DOHH2 (cell line): Measurements from ENCODE around the gene GLRX5.

ENCODE experiments used
- H3F3A ChIP-seq: fragments of 200-600 bp; sonication (generic), shearing (Covaris generic); 2 replicates; pipeline ENCODE4 v1.6.0; 2016; ENCODE audit warnings: antibody characterized with exemption, mild to moderate bottlenecking; ENCODE audit not compliant: control insufficient read depth, insufficient read depth
- H3K27ac ChIP-seq: fragments of 200-600 bp; sonication (generic); 2 replicates; pipeline ENCODE4 v1.5.1; 2014; ENCODE audit warnings: low read depth, mild to moderate bottlenecking, low read length, moderate library complexity
- H3K27me3 ChIP-seq: fragments of 200-600 bp; sonication (generic); 2 replicates; pipeline ENCODE4 v1.6.1; 2014; ENCODE audit warnings: mild to moderate bottlenecking, low read length, mixed read lengths; ENCODE audit not compliant: control insufficient read depth
- H3K36me3 ChIP-seq: fragments of 200-600 bp; sonication (generic); 2 replicates; pipeline ENCODE4 v1.6.1; 2014; ENCODE audit warnings: mild to moderate bottlenecking, low read length, moderate library complexity, mixed read lengths; ENCODE audit not compliant: control insufficient read depth
- H3K4me1 ChIP-seq: fragments of 200-600 bp; sonication (generic); 2 replicates; pipeline ENCODE4 v1.6.1; 2014; ENCODE audit warnings: mild to moderate bottlenecking, low read length, mixed read lengths; ENCODE audit not compliant: control insufficient read depth
- H3K4me2 ChIP-seq: fragments of 200-600 bp; sonication (generic); 2 replicates; pipeline ENCODE4 v1.6.0; 2014; ENCODE audit warnings: mild to moderate bottlenecking, low read length, moderate library complexity
- H3K4me3 ChIP-seq: fragments of 200-600 bp; sonication (generic); 2 replicates; pipeline ENCODE4 v1.5.1; 2014; ENCODE audit warnings: mild to moderate bottlenecking, low read length, mixed read lengths
- H3K79me2 ChIP-seq: fragments of 200-600 bp; sonication (generic); 2 replicates; pipeline ENCODE4 v1.6.1; 2014; ENCODE audit warnings: mild to moderate bottlenecking, low read length, mixed read lengths; ENCODE audit not compliant: control insufficient read depth
- H3K9me2 ChIP-seq: fragments of 200-600 bp; sonication (generic); replicated peaks from 2 replicates; pipeline ENCODE4 v1.6.1; 2014; ENCODE audit warnings: mild to moderate bottlenecking, low read length, mixed read lengths; ENCODE audit not compliant: control insufficient read depth
- H3K9me3 ChIP-seq: fragments of 200-600 bp; sonication (generic); 2 replicates; pipeline ENCODE4 v1.6.1; 2014; ENCODE audit warnings: antibody characterized with exemption, low read length, mixed read lengths; ENCODE audit not compliant: control insufficient read depth, insufficient read depth
- H4K20me1 ChIP-seq: fragments of 200-600 bp; sonication (generic); 2 replicates; pipeline ENCODE4 v1.6.0; 2014; ENCODE audit warnings: low read depth, mild to moderate bottlenecking, antibody characterized with exemption, low read length, moderate library complexity; ENCODE audit not compliant: control insufficient read depth, insufficient read depth
- CTCF ChIP-seq: fragments of 200-600 bp; sonication (generic); IDR thresholded peaks from one replicate; pipeline ENCODE4 v1.5.1; 2014; ENCODE audit warnings: antibody characterized with exemption, mild to moderate bottlenecking, low read depth, low read length; ENCODE audit not compliant: poor library complexity, severe bottlenecking
- EZH2phosphoT487 ChIP-seq: fragments of 200-600 bp; sonication (generic); IDR thresholded peaks from 2 replicates; pipeline ENCODE4 v1.6.1; 2017; ENCODE audit warnings: borderline replicate concordance, mild to moderate bottlenecking, antibody characterized with exemption, low read length, moderate library complexity, mixed read lengths

GLRX5 gene

DNA sequence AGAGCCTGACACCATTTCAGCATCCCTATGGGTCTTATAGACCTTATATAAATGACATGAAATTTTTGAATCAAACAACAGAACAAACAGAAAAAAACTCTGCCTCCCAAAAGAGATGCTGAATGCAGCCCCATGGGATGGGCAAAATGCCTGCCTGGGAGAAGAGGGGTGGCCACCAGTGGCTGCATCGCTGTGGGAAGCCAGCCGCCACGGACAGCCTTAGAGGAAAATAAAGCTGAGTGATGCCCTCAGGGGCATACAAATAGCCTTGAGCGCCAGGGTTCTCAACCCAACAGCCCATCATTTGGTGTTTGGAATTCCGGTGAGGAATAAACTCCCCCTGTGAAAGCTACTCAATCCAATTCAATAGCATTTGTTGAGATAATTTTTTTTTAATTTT lies 41.3 kb upstream of the GLRX5 start:
- H3K9me2 ChIP-seq: no peaks in the 10 kb centered on the region
- peaks cover 4% of the 10 kb centered on the region; the same call in 1 of the 2 replicates for H3F3A ChIP-seq
- no peak overlapping the region for H3K4me2 ChIP-seq
- peaks cover 45% of the 10 kb centered on the region for H3K4me1 ChIP-seq
- no peaks in the 10 kb centered on the region for H4K20me1 ChIP-seq
- H3K36me3 ChIP-seq: no peaks in the 10 kb centered on the region
- H3K27me3 ChIP-seq: no peaks in the 10 kb centered on the region
- no peak overlapping the region for H3K4me3 ChIP-seq
- TF ChIP-seq EZH2phosphoT487 (no peak), CTCF (no peak)
- no peaks in the 10 kb centered on the region for H3K9me3 ChIP-seq
- no peak overlapping the region for H3K27ac ChIP-seq
- no peaks in the 10 kb centered on the region for H3K79me2 ChIP-seq

DNA sequence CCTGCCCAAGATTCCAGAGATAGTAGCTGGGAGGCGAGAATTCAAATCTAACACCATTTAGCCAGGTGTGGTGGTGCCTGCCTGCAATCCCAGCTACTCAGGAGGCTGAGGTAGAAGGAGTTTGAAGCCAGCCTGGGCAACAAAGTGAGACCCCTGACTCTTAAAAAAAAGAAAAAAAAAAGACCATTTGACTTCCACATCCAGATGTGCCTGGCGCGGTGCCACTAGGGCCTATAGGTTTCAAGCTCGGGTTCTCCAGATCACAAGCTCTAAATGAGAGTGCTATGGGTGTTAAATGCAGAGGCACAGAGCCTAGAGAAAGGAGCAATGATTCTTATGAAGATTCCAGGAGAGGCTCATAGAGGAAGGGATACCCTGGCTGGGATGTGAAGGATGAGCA lies 40.9 kb upstream of the GLRX5 start:
- H3K27me3 ChIP-seq: no peaks in the 10 kb centered on the region
- H3K9me2 ChIP-seq: no peaks in the 10 kb centered on the region
- H3K36me3 ChIP-seq: no peaks in the 10 kb centered on the region
- H3K4me1 ChIP-seq: peaks cover 41% of the 10 kb centered on the region
- no peaks in the 10 kb centered on the region for H3K79me2 ChIP-seq
- TF ChIP-seq EZH2phosphoT487: no peak
- TF ChIP-seq CTCF: no peak
- peaks cover 4% of the 10 kb centered on the region; the same call in 1 of the 2 replicates for H3F3A ChIP-seq
- no peak overlapping the region for H3K4me2 ChIP-seq
- H3K4me3 ChIP-seq: no peak overlapping the region
- no peaks in the 10 kb centered on the region for H3K9me3 ChIP-seq
- no peaks in the 10 kb centered on the region for H4K20me1 ChIP-seq
- H3K27ac ChIP-seq: no peak overlapping the region

DNA sequence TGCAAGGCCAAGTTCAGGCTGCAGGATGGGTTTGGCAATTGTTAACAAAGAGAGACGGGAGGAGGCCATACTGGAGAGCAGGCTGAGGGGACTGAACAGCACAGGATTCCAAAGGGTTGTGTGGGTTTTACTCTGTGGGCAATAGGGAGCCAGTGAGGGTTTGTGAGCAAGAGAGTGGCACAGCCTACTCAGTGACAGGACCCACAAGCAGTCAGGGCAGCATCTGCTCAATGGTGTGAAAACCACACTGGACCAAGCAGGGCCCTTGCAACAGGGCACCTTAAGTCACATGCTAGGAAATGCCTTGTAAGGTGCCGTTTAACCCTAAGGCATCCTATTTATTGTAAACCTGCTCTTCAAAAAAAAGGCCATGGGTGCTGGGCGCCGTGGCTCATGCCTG lies 40.4 kb upstream of the GLRX5 start:
- no peak overlapping the region for H3K4me2 ChIP-seq
- no peaks in the 10 kb centered on the region for H3K79me2 ChIP-seq
- no peak for TF ChIP-seq CTCF
- no peak for TF ChIP-seq EZH2phosphoT487

More for the DNA sequence above, 40.4 kb upstream of the GLRX5 start:
- no peaks in the 10 kb centered on the region for H3K36me3 ChIP-seq
- no peaks in the 10 kb centered on the region for H3K9me2 ChIP-seq
- no peaks in the 10 kb centered on the region for H3K27me3 ChIP-seq
- no peak overlapping the region for H3K27ac ChIP-seq
- H3K4me3 ChIP-seq: no peak overlapping the region
- no peaks in the 10 kb centered on the region for H3K9me3 ChIP-seq
- no peaks in the 10 kb centered on the region for H4K20me1 ChIP-seq
- peaks cover 40% of the 10 kb centered on the region for H3K4me1 ChIP-seq
- H3F3A ChIP-seq: peaks cover 4% of the 10 kb centered on the region; the same call in 1 of the 2 replicates
